H1 (cell line): ENCODE results near the gene SFMBT2. TPM values are rescaled to one million over a fixed set of nuclear protein-coding genes. Genes with fewer than 3 reads are reported as not detected.

Source experiments
- CTCF ChIA-PET: fragments of 300-600 bp; sonication (Branson Sonifier 250); formaldehyde crosslinking; loops from one replicate; lab custom pipeline; 2021; ENCODE audit not compliant: partially characterized antibody; lab: Charles Lee
- POLR2A ChIA-PET: fragments of 300-600 bp; sonication (Branson Sonifier 250); formaldehyde crosslinking; loops from one replicate; lab custom pipeline; 2021; ENCODE audit warnings: inconsistent platforms; ENCODE audit not compliant: partially characterized antibody; lab: Charles Lee
- DNase-seq, 2 experiments: peaks; one replicate each; pipeline versions ENCODE4 v3.0.0 to v3.0.0-alpha.2; 2010 to 2022; ENCODE audit warnings: low spot score in 2 of 2, low read depth in 1 of 2, mixed read lengths in 1 of 2
- FAIRE-seq: peaks from 2 replicates; lab custom pipeline; 2011; peaks lifted over from hg19 to GRCh38; lab: Jason Lieb, UNC
- H2AFZ ChIP-seq: 2 replicates; pipeline ENCODE4 v1.8.1; 2012; ENCODE audit warnings: low read length, inconsistent platforms
- H2AK5ac ChIP-seq: 2 replicates; pipeline ENCODE4 v1.6.1; 2013; ENCODE audit warnings: low read depth, low read length
- H2BK120ac ChIP-seq: replicated peaks from 2 replicates; pipeline ENCODE3; 2013; ENCODE audit warnings: low read depth, low read length, inconsistent platforms
- H2BK12ac ChIP-seq: 2 replicates; pipeline ENCODE4 v1.6.1; 2013; ENCODE audit warnings: low read depth, low read length
- H2BK15ac ChIP-seq: 2 replicates; pipeline ENCODE4 v1.6.1; 2013; ENCODE audit warnings: low read length
- H2BK20ac ChIP-seq: 2 replicates; pipeline ENCODE4 v1.6.1; 2013; ENCODE audit warnings: low read length
- H2BK5ac ChIP-seq: 2 replicates; pipeline ENCODE4 v1.6.1; 2013; ENCODE audit warnings: low read depth, low read length
- H3K14ac ChIP-seq: 2 replicates; pipeline ENCODE4 v1.6.1; 2013; ENCODE audit warnings: inconsistent platforms; ENCODE audit not compliant: insufficient read length
- H3K18ac ChIP-seq: 2 replicates; pipeline ENCODE4 v1.6.1; 2013; ENCODE audit warnings: low read length; ENCODE audit errors: extremely low read depth
- H3K23ac ChIP-seq: 2 replicates; pipeline ENCODE4 v1.6.1; 2013; ENCODE audit warnings: inconsistent platforms; ENCODE audit not compliant: insufficient read length
- H3K23me2 ChIP-seq: 2 replicates; pipeline ENCODE4 v1.6.1; 2013; ENCODE audit warnings: low read depth, low read length
- H3K27ac ChIP-seq: 2 replicates; pipeline ENCODE4 v1.6.1; 2011; ENCODE audit warnings: low read depth, low read length, inconsistent platforms
- H3K27me3 ChIP-seq, 4 experiments: replicated peaks in 1 of 4; 1 replicate in 1 of 4; 2 replicates in 3 of 4; pipeline versions ENCODE4 v1.6.1 to v1.8.1; 2011 to 2013; ENCODE audit warnings: low read length in 3 of 4, mild to moderate bottlenecking in 3 of 4, inconsistent platforms in 2 of 4, mixed read lengths in 2 of 4, moderate library complexity in 1 of 4; ENCODE audit not compliant: control insufficient read depth in 3 of 4, insufficient read depth in 3 of 4; ENCODE audit errors: extremely low read depth in 1 of 4
- H3K36me3 ChIP-seq, 4 experiments: 2 replicates each; pipeline versions ENCODE4 v1.6.1 to v1.8.1; 2011 to 2013; ENCODE audit warnings: mild to moderate bottlenecking in 4 of 4, low read length in 3 of 4, moderate library complexity in 2 of 4, control low read depth in 1 of 4, inconsistent platforms in 1 of 4; ENCODE audit not compliant: insufficient read depth in 4 of 4, control insufficient read depth in 2 of 4
- H3K4ac ChIP-seq: replicated peaks from 2 replicates; pipeline ENCODE3; 2013; ENCODE audit warnings: low read length, low read depth, mixed read lengths, inconsistent platforms; ENCODE audit not compliant: insufficient read length
- H3K4me1 ChIP-seq, 4 experiments: replicated peaks in 1 of 4; 1 replicate in 1 of 4; 2 replicates in 3 of 4; pipeline versions ENCODE4 v1.6.1 to v1.8.1; 2011 to 2013; ENCODE audit warnings: low read length in 3 of 4, inconsistent platforms in 2 of 4, mixed read lengths in 1 of 4; ENCODE audit not compliant: insufficient read depth in 4 of 4, control insufficient read depth in 3 of 4
- H3K4me2 ChIP-seq, 2 experiments: 2 replicates each; pipeline versions ENCODE4 v1.6.1 to v1.8.1; 2011 to 2013; ENCODE audit warnings: low read depth in 2 of 2, low read length in 2 of 2, control low read depth in 1 of 2, inconsistent platforms in 1 of 2, mild to moderate bottlenecking in 1 of 2; ENCODE audit not compliant: insufficient read depth in 1 of 2
- H3K4me3 ChIP-seq, 4 experiments: fragments of 200-600, 300-600 bp in 1 of 4; sonication (generic), shearing (Covaris generic), sonication (Bioruptor Twin) in 1 of 4; 2 replicates each; pipeline versions ENCODE4 v1.5.1 to v1.8.1; 2011 to 2016; ENCODE audit warnings: low read length in 4 of 4, low read depth in 3 of 4, control low read depth in 2 of 4, inconsistent platforms in 2 of 4, mild to moderate bottlenecking in 2 of 4, mixed read lengths in 1 of 4, moderate library complexity in 1 of 4; ENCODE audit not compliant: insufficient read depth in 2 of 4; ENCODE audit errors: extremely low read depth in 1 of 4
- H3K56ac ChIP-seq: replicated peaks from 2 replicates; pipeline ENCODE3; 2013; ENCODE audit warnings: low read depth, mild to moderate bottlenecking, mixed read lengths, low read length, inconsistent platforms; ENCODE audit not compliant: insufficient read length
- H3K79me1 ChIP-seq: 2 replicates; pipeline ENCODE4 v1.6.1; 2013; ENCODE audit warnings: low read depth, low read length, control low read depth
- H3K79me2 ChIP-seq, 2 experiments: 2 replicates each; pipeline versions ENCODE4 v1.6.1 to v1.8.1; 2012 to 2013; ENCODE audit warnings: low read length in 2 of 2, mild to moderate bottlenecking in 2 of 2, inconsistent platforms in 1 of 2; ENCODE audit not compliant: insufficient read depth in 2 of 2, control insufficient read depth in 1 of 2
- H3K9ac ChIP-seq, 4 experiments: replicated peaks in 1 of 4; 1 replicate in 1 of 4; 2 replicates in 3 of 4; pipeline versions ENCODE4 v1.6.1 to v1.8.1; 2011 to 2013; ENCODE audit warnings: low read depth in 3 of 4, low read length in 3 of 4, control low read depth in 2 of 4, mild to moderate bottlenecking in 2 of 4, moderate library complexity in 2 of 4, inconsistent platforms in 1 of 4; ENCODE audit errors: extremely low read depth in 1 of 4
- H3K9me3 ChIP-seq, 2 experiments: 2 replicates each; pipeline versions ENCODE4 v1.6.1 to v1.8.1; 2012 to 2013; ENCODE audit warnings: mild to moderate bottlenecking in 2 of 2, moderate library complexity in 2 of 2, control low read depth in 1 of 2, inconsistent platforms in 1 of 2, low read depth in 1 of 2, low read length in 1 of 2, mixed read lengths in 1 of 2; ENCODE audit not compliant: insufficient read depth in 2 of 2
- H4K20me1 ChIP-seq, 2 experiments: replicated peaks in 1 of 2; 2 replicates each; pipeline versions ENCODE3 to v1.8.1; 2011 to 2013; ENCODE audit warnings: inconsistent platforms in 2 of 2, low read length in 2 of 2, mild to moderate bottlenecking in 1 of 2; ENCODE audit not compliant: insufficient read depth in 2 of 2, control insufficient read depth in 1 of 2
- H4K5ac ChIP-seq: 2 replicates; pipeline ENCODE4 v1.6.1; 2013; ENCODE audit warnings: low read length, low read depth, mixed read lengths, inconsistent platforms; ENCODE audit not compliant: insufficient read length
- H4K8ac ChIP-seq: 2 replicates; pipeline ENCODE4 v1.8.0; 2013; ENCODE audit warnings: mild to moderate bottlenecking, moderate library complexity, low read length, inconsistent platforms; ENCODE audit not compliant: insufficient read depth; ENCODE audit errors: extremely low read depth
- H4K91ac ChIP-seq: replicated peaks from 2 replicates; pipeline ENCODE3; 2013; ENCODE audit warnings: low read length, mixed read lengths, inconsistent platforms; ENCODE audit not compliant: insufficient read length
- POLR2AphosphoS5 ChIP-seq: IDR thresholded peaks from 2 replicates; pipeline ENCODE4 v1.6.1; 2011; ENCODE audit warnings: low read depth, low read length
- WGBS, 2 experiments: shearing (Covaris generic) in 1 of 2; methylation state at CpG; one replicate each; pipeline versions ENCODE4 v1.1.6 to v1.1.7; 2013 to 2015; ENCODE audit warnings: low lambda C conversion rate in 2 of 2, mixed read lengths in 2 of 2, inconsistent platforms in 1 of 2, low coverage in 1 of 2, missing lambda C conversion rate in 1 of 2; ENCODE audit not compliant: insufficient replicate concordance in 2 of 2, insufficient coverage in 1 of 2, insufficient read length in 1 of 2; ENCODE audit errors: extremely low coverage in 1 of 2, missing lambda C conversion rate in 1 of 2; 5-methylcytosine and 5-hydroxymethylcytosine counted together
- polyA plus RNA-seq, 7 experiments: library from polyadenylated mRNA; depleted of rRNA in 3 of 7; stranded (reverse) in 5 of 7; unstranded in 2 of 7; fragments of >200 nt in 5 of 7; fragments of 200-250 nt in 2 of 7; gene quantifications; 1 replicate in 5 of 7; 2 replicates in 1 of 7; 4 replicates in 1 of 7; pipeline versions ENCODE4 v1.2.1 to v1.2.3, GENCODE V29; 2011 to 2013; ENCODE audit warnings: missing spikeins in 2 of 7, mixed read lengths in 2 of 7
- total RNA-seq: library from RNA; stranded (reverse); fragmentation: NEBNext Ultra II Directional; extraction: Animal tissue kit (Norgen Biotek cat#: 25700); gene quantifications from 2 replicates; pipeline ENCODE4 v1.2.1, GENCODE V29; 2021

SFMBT2 gene
- total and polyA plus RNA-seq, 2 of the 8 experiments (the other 6 are each of a cell fraction or from before 2014, with no cell fraction given) = 2.9 to 11.0 TPM

- Histone ChIP-seq H3K4me1 (peaks cover 0 to 2% (median under 1%) of the 10 kb centered on the region in 4 experiments; a peak in 3 of 7 replicates), H3K4me2 (no peak overlapping the region), H3K18ac (no peak overlapping the region), H3K4me3 (no peak overlapping the region), H2BK20ac (no peak overlapping the region), H3K36me3 (no peaks in the 10 kb centered on the region; a peak in 1 of 8 replicates), H3K23ac (no peak overlapping the region), H3K27me3 (no peaks in the 10 kb centered on the region), H4K5ac (no peak overlapping the region), H3K4ac (no peak overlapping the region), H4K20me1 (no peaks in the 10 kb centered on the region), H2AFZ (no peak overlapping the region), H3K9ac (no peak overlapping the region), H2BK120ac (no peak overlapping the region)
- DNase-seq (no peak), FAIRE-seq (no peak)
- POLR2A ChIA-PET = no interaction called here
- no peak for TF ChIP-seq POLR2AphosphoS5
- TF ChIP-seq, all 59 proteins: peak for 0
- Histone ChIP-seq H3K14ac (no peak overlapping the region), H3K79me2 (no peaks in the 10 kb centered on the region), H4K8ac (no peak overlapping the region), H3K56ac (no peak overlapping the region), H4K91ac (no peak overlapping the region), H2BK15ac (no peak overlapping the region), H2AK5ac (no peak overlapping the region), H2BK5ac (no peak overlapping the region), H3K23me2 (no peaks in the 10 kb centered on the region), H3K27ac (no peak overlapping the region), H3K79me1 (peaks cover 2% of the 10 kb centered on the region; the same call in 1 of the 2 replicates), H2BK12ac (no peak overlapping the region), H3K9me3 (no peaks in the 10 kb centered on the region)
- 88% methylated on average over 6 of the region's 6 CpGs; no CpG with 5 or more reads in 1 of the 2 experiments for WGBS, 2 experiments
- CTCF ChIA-PET = interaction anchor here (1.1 kb wide), 1 partner anchor 86 kb away, joined by 3 read pairs; no protein-coding TSS in a partner anchor
Measured at GRCh38 chr10:7206412-7207100, 204.3 kb downstream of the SFMBT2 start.
